Right lobe of liver (tissue), 4 donors: Measurements from ENCODE around the gene FSTL5.

ENCODE experiments used
- POLR2A ChIP-seq: fragments of 450-650 bp; IDR thresholded peaks from one replicate; pipeline ENCODE4 v1.6.1; 2017; ENCODE audit warnings: antibody characterized with exemption, mild to moderate bottlenecking
- TF ChIP-seq, protein P1 (sequence below), 4 donors: fragments of 200-600 bp in 3 of 4; fragments of 450-650 bp in 1 of 4; IDR thresholded peaks; one replicate each; pipeline versions ENCODE4 v1.5.1 to v1.8.0; 2016 to 2022; ENCODE audit warnings: antibody characterized with exemption in 4 of 4, mild to moderate bottlenecking in 2 of 4
- donor health status: DM: no; HTN: no; CAD: no.
- donor health status: DM: no; HTN: no; CAD: no.
- donor health status: DM: no; HTN: yes; CAD: no.

- TF ChIP-seq POLR2A, result no peak
- TF ChIP-seq, protein P1, sequence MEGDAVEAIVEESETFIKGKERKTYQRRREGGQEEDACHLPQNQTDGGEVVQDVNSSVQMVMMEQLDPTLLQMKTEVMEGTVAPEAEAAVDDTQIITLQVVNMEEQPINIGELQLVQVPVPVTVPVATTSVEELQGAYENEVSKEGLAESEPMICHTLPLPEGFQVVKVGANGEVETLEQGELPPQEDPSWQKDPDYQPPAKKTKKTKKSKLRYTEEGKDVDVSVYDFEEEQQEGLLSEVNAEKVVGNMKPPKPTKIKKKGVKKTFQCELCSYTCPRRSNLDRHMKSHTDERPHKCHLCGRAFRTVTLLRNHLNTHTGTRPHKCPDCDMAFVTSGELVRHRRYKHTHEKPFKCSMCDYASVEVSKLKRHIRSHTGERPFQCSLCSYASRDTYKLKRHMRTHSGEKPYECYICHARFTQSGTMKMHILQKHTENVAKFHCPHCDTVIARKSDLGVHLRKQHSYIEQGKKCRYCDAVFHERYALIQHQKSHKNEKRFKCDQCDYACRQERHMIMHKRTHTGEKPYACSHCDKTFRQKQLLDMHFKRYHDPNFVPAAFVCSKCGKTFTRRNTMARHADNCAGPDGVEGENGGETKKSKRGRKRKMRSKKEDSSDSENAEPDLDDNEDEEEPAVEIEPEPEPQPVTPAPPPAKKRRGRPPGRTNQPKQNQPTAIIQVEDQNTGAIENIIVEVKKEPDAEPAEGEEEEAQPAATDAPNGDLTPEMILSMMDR (IDR thresholded peaks at IDR 0.05), result no peak
These were observed 371.8 kb downstream of the FSTL5 start for GRCh38 chr4:161791796-161792556.
